Activated naive CD8-positive, alpha-beta T cell treated with anti-CD3 and anti-CD28 coated beads, Interleukin-2, amount 10 ng/mL, durations not matched to agents 7 days and 5 days (primary cell): Measurements from ENCODE around the gene TMEM266. TPM values are rescaled to one million over a fixed set of nuclear protein-coding genes. Genes with fewer than 3 reads are reported as not detected.

Experiments used
- ATAC-seq: fragments of 150-1000 bp; cut with Tn5 transposase; one replicate; pipeline ENCODE4 v1.10.0; 2021; ENCODE audit warnings: low read depth, moderate library complexity
- POLR2A ChIA-PET: fragments of 350-600 bp; sonication (Branson Sonifier 250); formaldehyde crosslinking; loops from one replicate; lab custom pipeline; 2021; ENCODE audit warnings: antibody characterized with exemption; lab: Charles Lee
- DNase-seq: peaks from one replicate; pipeline ENCODE4 v3.0.0; 2021
- H3K27ac Mint-ChIP-seq: one replicate; pipeline ENCODE4 v1.8.0; 2022; ENCODE audit warnings: mild to moderate bottlenecking, mixed read lengths
- H3K27me3 Mint-ChIP-seq: one replicate; pipeline ENCODE4 v1.8.0; 2022; ENCODE audit warnings: mild to moderate bottlenecking, moderate library complexity, mixed read lengths
- H3K36me3 Mint-ChIP-seq: one replicate; pipeline ENCODE4 v1.8.0; 2021; ENCODE audit warnings: mild to moderate bottlenecking, mixed read lengths
- H3K4me1 Mint-ChIP-seq: one replicate; pipeline ENCODE4 v1.8.0; 2021; ENCODE audit warnings: mixed read lengths
- H3K4me3 Mint-ChIP-seq: one replicate; pipeline ENCODE4 v1.8.0; 2022; ENCODE audit warnings: mild to moderate bottlenecking, moderate library complexity, mixed read lengths
- H3K9me3 Mint-ChIP-seq: one replicate; pipeline ENCODE4 v1.8.0; 2021; ENCODE audit warnings: mixed read lengths
- total RNA-seq, 2 experiments: library from RNA; stranded (reverse); gene quantifications; one replicate each; pipeline ENCODE4 v1.2.3, GENCODE V29; 2021

TMEM266 gene
- total RNA-seq, 2 experiments from 2014 or later: not detected

- no peaks in the 10 kb centered on the region for H3K36me3 Mint-ChIP-seq
- DNase-seq (no peak), ATAC-seq (no peak)
- H3K27ac Mint-ChIP-seq: no peak overlapping the region
- no peaks in the 10 kb centered on the region for H3K4me1 Mint-ChIP-seq
- POLR2A ChIA-PET: no interaction called here
- no peaks in the 10 kb centered on the region for H3K27me3 Mint-ChIP-seq
- no peaks in the 10 kb centered on the region for H3K9me3 Mint-ChIP-seq
- no peak overlapping the region for H3K4me3 Mint-ChIP-seq
These were observed 143.7 kb downstream of the TMEM266 start for GRCh38 chr15:76203346-76204108.

- H3K4me3 Mint-ChIP-seq: no peak overlapping the region
- H3K36me3 Mint-ChIP-seq: no peaks in the 10 kb centered on the region
- no peaks in the 10 kb centered on the region for H3K4me1 Mint-ChIP-seq
- DNase-seq (no peak), ATAC-seq (no peak)
- H3K9me3 Mint-ChIP-seq: no peaks in the 10 kb centered on the region
- H3K27ac Mint-ChIP-seq: no peak overlapping the region
- no peaks in the 10 kb centered on the region for H3K27me3 Mint-ChIP-seq
- POLR2A ChIA-PET: no interaction called here
These were observed 144.5 kb downstream of the TMEM266 start for GRCh38 chr15:76204109-76204845.

GRCh38 chr15:76204916-76205460 is 145.2 kb downstream of the TMEM266 start:
- no peak overlapping the region for H3K27ac Mint-ChIP-seq
- no peak for DNase-seq

GRCh38 chr15:76206325-76206976 is 146.7 kb downstream of the TMEM266 start:
- no peak overlapping the region for H3K4me3 Mint-ChIP-seq
- ATAC-seq (no peak), DNase-seq (no peak)
- POLR2A ChIA-PET: no interaction called here
- no peaks in the 10 kb centered on the region for H3K9me3 Mint-ChIP-seq
- H3K36me3 Mint-ChIP-seq: no peaks in the 10 kb centered on the region
- H3K27ac Mint-ChIP-seq: no peak overlapping the region
- H3K4me1 Mint-ChIP-seq: no peaks in the 10 kb centered on the region
- H3K27me3 Mint-ChIP-seq: no peaks in the 10 kb centered on the region

More at GRCh38 chr15:76204916-76205460, 145.2 kb downstream of the TMEM266 start:
- no peaks in the 10 kb centered on the region for H3K27me3 Mint-ChIP-seq
- H3K36me3 Mint-ChIP-seq: no peaks in the 10 kb centered on the region
- POLR2A ChIA-PET: no interaction called here
- no peaks in the 10 kb centered on the region for H3K4me1 Mint-ChIP-seq
- no peak overlapping the region for H3K4me3 Mint-ChIP-seq
- no peaks in the 10 kb centered on the region for H3K9me3 Mint-ChIP-seq
- no peak for ATAC-seq

GRCh38 chr15:76208084-76208785 is 148.4 kb downstream of the TMEM266 start:
- Mint-ChIP-seq H3K27ac (no peak overlapping the region), H3K27me3 (no peaks in the 10 kb centered on the region), H3K4me3 (no peak overlapping the region), H3K4me1 (no peaks in the 10 kb centered on the region), H3K9me3 (no peaks in the 10 kb centered on the region), H3K36me3 (peaks cover 2% of the 10 kb centered on the region)
- ATAC-seq: no peak
- POLR2A ChIA-PET: no interaction called here
- no peak for DNase-seq

- Mint-ChIP-seq H3K9me3 (no peaks in the 10 kb centered on the region), H3K4me3 (no peak overlapping the region), H3K4me1 (no peaks in the 10 kb centered on the region), H3K27me3 (no peaks in the 10 kb centered on the region), H3K27ac (no peak overlapping the region), H3K36me3 (peaks cover 4% of the 10 kb centered on the region)
- no peak for DNase-seq
- ATAC-seq: no peak
- POLR2A ChIA-PET: no interaction called here
These were observed 149.1 kb downstream of the TMEM266 start for GRCh38 chr15:76208786-76209424.

GRCh38 chr15:76209523-76209922 is 149.7 kb downstream of the TMEM266 start:
- no peaks in the 10 kb centered on the region for H3K27me3 Mint-ChIP-seq
- no peaks in the 10 kb centered on the region for H3K9me3 Mint-ChIP-seq
- ATAC-seq (no peak), DNase-seq (no peak)
- peaks cover 4% of the 10 kb centered on the region for H3K36me3 Mint-ChIP-seq
- POLR2A ChIA-PET: no interaction called here
- H3K4me1 Mint-ChIP-seq: no peaks in the 10 kb centered on the region
- H3K27ac Mint-ChIP-seq: no peak overlapping the region
- no peak overlapping the region for H3K4me3 Mint-ChIP-seq

- DNase-seq (no peak), ATAC-seq (no peak)
- no peak overlapping the region for H3K4me3 Mint-ChIP-seq
- H3K9me3 Mint-ChIP-seq: no peaks in the 10 kb centered on the region
- no peaks in the 10 kb centered on the region for H3K4me1 Mint-ChIP-seq
- POLR2A ChIA-PET: no interaction called here
- H3K36me3 Mint-ChIP-seq: peaks cover 4% of the 10 kb centered on the region
- H3K27ac Mint-ChIP-seq: no peak overlapping the region
- no peaks in the 10 kb centered on the region for H3K27me3 Mint-ChIP-seq
These were observed 150.2 kb downstream of the TMEM266 start for GRCh38 chr15:76209942-76210341.

GRCh38 chr15:76215634-76216033 is 155.8 kb downstream of the TMEM266 start:
- Mint-ChIP-seq H3K4me1 (peaks cover 13% of the 10 kb centered on the region), H3K36me3 (peaks cover 23% of the 10 kb centered on the region), H3K27ac (no peak overlapping the region)

GRCh38 chr15:76217029-76217881 is 157.5 kb downstream of the TMEM266 start:
- POLR2A ChIA-PET: no interaction called here
- Mint-ChIP-seq H3K36me3 (peaks cover 27% of the 10 kb centered on the region), H3K4me1 (peaks cover 15% of the 10 kb centered on the region), H3K4me3 (no peak overlapping the region), H3K9me3 (peaks cover 2% of the 10 kb centered on the region), H3K27ac (peak overlapping the region; percentile 26), H3K27me3 (no peaks in the 10 kb centered on the region)
- DNase-seq: no peak
- no peak for ATAC-seq

More at GRCh38 chr15:76215634-76216033, 155.8 kb downstream of the TMEM266 start:
- POLR2A ChIA-PET: no interaction called here
- DNase-seq (no peak), ATAC-seq (no peak)
- Mint-ChIP-seq H3K4me3 (no peak overlapping the region), H3K9me3 (peaks cover 2% of the 10 kb centered on the region), H3K27me3 (no peaks in the 10 kb centered on the region)

GRCh38 chr15:76217882-76218217 is 158.1 kb downstream of the TMEM266 start:
- no peaks in the 10 kb centered on the region for H3K27me3 Mint-ChIP-seq
- H3K36me3 Mint-ChIP-seq: peaks cover 29% of the 10 kb centered on the region
- H3K9me3 Mint-ChIP-seq: peaks cover 2% of the 10 kb centered on the region
- no peak for DNase-seq
- H3K4me1 Mint-ChIP-seq: peaks cover 15% of the 10 kb centered on the region
- ATAC-seq: no peak
- POLR2A ChIA-PET: no interaction called here
- no peak overlapping the region for H3K4me3 Mint-ChIP-seq
- H3K27ac Mint-ChIP-seq: no peak overlapping the region

GRCh38 chr15:76221085-76221767 is 161.4 kb downstream of the TMEM266 start:
- Mint-ChIP-seq H3K4me3 (no peak overlapping the region), H3K36me3 (peaks cover 40% of the 10 kb centered on the region), H3K4me1 (peaks cover 15% of the 10 kb centered on the region), H3K27me3 (no peaks in the 10 kb centered on the region), H3K9me3 (peaks cover 2% of the 10 kb centered on the region), H3K27ac (no peak overlapping the region)
- no peak for DNase-seq
- POLR2A ChIA-PET: no interaction called here
- ATAC-seq: no peak
